UCSD-AML1 (cell line): ENCODE data around the gene CTDSPL.
A peak's percentile ranks its signal among the peaks of the same experiment; 100 is the strongest.

Experiments
- DNase-seq: peaks from one replicate; lab custom pipeline; 2025; ENCODE audit not compliant: unreplicated experiment; lab: John Stamatoyannopoulos, UW

CTDSPL gene

GRCh38 chr3:37890522-37890921, 28.8 kb downstream of the CTDSPL start:
- DNase-seq, result no peak

GRCh38 chr3:37891227-37891626, 29.5 kb downstream of the CTDSPL start:
- no peak for DNase-seq

GRCh38 chr3:37892927-37893600, 31.4 kb downstream of the CTDSPL start:
- peak; percentile 43 for DNase-seq

- no peak for DNase-seq
Measured at GRCh38 chr3:37896827-37897226, 35.1 kb downstream of the CTDSPL start.

GRCh38 chr3:37897763-37898162, 36.1 kb downstream of the CTDSPL start:
- no peak for DNase-seq

GRCh38 chr3:37898424-37898823, 36.7 kb downstream of the CTDSPL start:
- DNase-seq, result no peak

- DNase-seq, result no peak
Measured at GRCh38 chr3:37899101-37899707, 37.5 kb downstream of the CTDSPL start.

GRCh38 chr3:37899711-37900306, 38.1 kb downstream of the CTDSPL start:
- no peak for DNase-seq

- DNase-seq, result no peak
Measured at GRCh38 chr3:37901721-37902120, 40.0 kb downstream of the CTDSPL start.

GRCh38 chr3:37902674-37903073, 41.0 kb downstream of the CTDSPL start:
- DNase-seq, result peak; percentile 59

GRCh38 chr3:37903320-37903719, 41.6 kb downstream of the CTDSPL start:
- DNase-seq, result no peak

GRCh38 chr3:37903734-37904133, 42.1 kb downstream of the CTDSPL start:
- no peak for DNase-seq

- no peak for DNase-seq
Measured at GRCh38 chr3:37904601-37905000, 42.9 kb downstream of the CTDSPL start.

- no peak for DNase-seq
Measured at GRCh38 chr3:37905346-37905745, 43.7 kb downstream of the CTDSPL start.

- peak; percentile 48 for DNase-seq
Measured at GRCh38 chr3:37905987-37906674, 44.5 kb downstream of the CTDSPL start.

GRCh38 chr3:37906734-37907282, 45.1 kb downstream of the CTDSPL start:
- no peak for DNase-seq

- DNase-seq, result no peak
Measured at GRCh38 chr3:37907371-37907770, 45.7 kb downstream of the CTDSPL start.

GRCh38 chr3:37907906-37908305, 46.2 kb downstream of the CTDSPL start:
- DNase-seq, result no peak

- DNase-seq, result peak; percentile 50
Measured at GRCh38 chr3:37909067-37909911, 47.6 kb downstream of the CTDSPL start.

- DNase-seq, result no peak
Measured at GRCh38 chr3:37910671-37911400, 49.2 kb downstream of the CTDSPL start.
